Neuron (in vitro differentiated cells): Measurements from ENCODE around the gene CORO1C.

ENCODE experiments used
- H2AFZ ChIP-seq: one replicate; pipeline ENCODE4 v1.6.1; 2013; ENCODE audit warnings: low read depth, mild to moderate bottlenecking, inconsistent platforms, low read length, moderate library complexity
- H3K27me3 ChIP-seq: one replicate; pipeline ENCODE4 v1.6.1; 2013; ENCODE audit warnings: low read length; ENCODE audit not compliant: insufficient read depth
- H3K36me3 ChIP-seq: one replicate; pipeline ENCODE4 v1.6.1; 2013; ENCODE audit warnings: low read length; ENCODE audit not compliant: insufficient read depth
- H3K4me1 ChIP-seq: one replicate; pipeline ENCODE4 v1.6.1; 2013; ENCODE audit warnings: low read length; ENCODE audit not compliant: insufficient read depth
- H3K4me3 ChIP-seq: 2 replicates; pipeline ENCODE4 v1.5.1; 2013; ENCODE audit warnings: mild to moderate bottlenecking, low read length, moderate library complexity
- H3K9me3 ChIP-seq: one replicate; pipeline ENCODE4 v1.6.1; 2013; ENCODE audit warnings: low read length

CORO1C gene

DNA sequence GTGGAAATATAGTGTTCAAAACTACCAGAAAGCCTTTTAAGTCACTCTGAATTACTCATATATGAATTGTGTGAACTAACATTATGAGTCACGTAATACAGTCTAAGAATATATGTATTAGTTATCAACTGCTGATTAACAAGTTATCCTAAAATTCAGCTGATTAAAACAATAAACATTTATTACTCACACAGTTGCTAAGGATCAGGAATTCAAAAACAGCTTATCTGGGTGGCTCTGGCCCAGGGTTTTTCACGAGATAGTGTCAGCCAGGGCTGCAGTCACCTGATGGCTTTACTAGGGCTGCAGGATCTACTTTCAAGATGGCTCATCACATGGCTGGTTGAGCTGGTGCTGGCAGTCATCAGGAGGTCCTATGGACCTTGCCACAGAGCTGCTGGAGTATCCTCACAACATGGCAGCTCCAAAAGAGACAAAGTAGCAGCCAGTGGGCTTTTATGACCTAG lies 36.5 kb downstream of the CORO1C start:
- Histone ChIP-seq H2AFZ (no peak overlapping the region), H3K4me3 (no peak overlapping the region), H3K36me3 (peaks cover 27% of the 10 kb centered on the region), H3K9me3 (peaks cover 2% of the 10 kb centered on the region), H3K27me3 (no peaks in the 10 kb centered on the region), H3K4me1 (peaks cover 27% of the 10 kb centered on the region)

DNA sequence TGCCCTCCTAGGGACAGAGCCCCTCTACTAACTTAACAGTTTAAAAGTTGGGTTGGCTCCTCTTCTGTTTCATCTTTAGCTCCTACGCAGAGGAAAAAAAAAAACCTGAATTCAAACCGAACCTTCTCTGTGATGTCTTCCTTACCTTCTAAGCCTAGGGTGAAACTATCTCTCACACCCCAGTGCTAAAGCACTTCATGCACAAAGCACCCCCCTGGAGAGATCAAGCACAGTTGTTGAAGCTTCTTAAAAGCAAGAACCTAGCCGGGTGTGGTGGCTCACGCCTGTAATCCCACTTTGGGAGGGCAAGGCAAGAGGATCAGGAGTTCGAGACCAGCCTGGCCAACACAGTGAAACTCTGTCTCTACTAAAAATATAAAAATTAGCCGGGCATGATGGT lies 37.6 kb downstream of the CORO1C start:
- Histone ChIP-seq H3K36me3 (peaks cover 18% of the 10 kb centered on the region), H3K9me3 (peaks cover 2% of the 10 kb centered on the region), H3K4me3 (no peak overlapping the region), H2AFZ (no peak overlapping the region), H3K27me3 (no peaks in the 10 kb centered on the region), H3K4me1 (peaks cover 36% of the 10 kb centered on the region)

DNA sequence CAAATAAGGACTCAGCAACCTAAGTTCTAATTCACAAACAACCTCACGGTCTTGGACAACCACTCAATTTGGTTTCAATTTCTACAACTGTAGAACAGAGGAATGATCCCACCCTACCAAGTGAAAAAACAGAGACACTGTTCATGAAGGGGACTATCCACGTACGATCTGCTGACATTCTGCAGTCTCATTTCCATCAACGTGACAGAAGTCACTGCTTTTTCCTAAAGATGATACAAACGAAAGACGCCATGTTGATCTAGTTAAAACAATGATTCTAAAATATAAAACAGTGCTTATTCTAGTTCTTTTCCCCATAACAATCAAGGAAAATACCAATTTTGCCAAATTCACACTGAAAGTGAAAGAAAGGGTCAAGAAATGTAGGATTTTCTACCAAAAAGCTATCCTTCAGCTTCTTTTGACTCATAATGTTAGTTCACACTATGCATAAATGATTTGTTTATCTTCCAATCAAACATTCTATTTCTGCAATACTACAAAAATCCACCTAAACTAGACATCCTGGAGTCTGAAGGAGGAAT lies 38.1 kb downstream of the CORO1C start:
- Histone ChIP-seq H3K36me3 (peaks cover 15% of the 10 kb centered on the region), H3K4me1 (peaks cover 36% of the 10 kb centered on the region), H3K4me3 (no peak overlapping the region), H3K27me3 (no peaks in the 10 kb centered on the region), H2AFZ (no peak overlapping the region), H3K9me3 (peaks cover 2% of the 10 kb centered on the region)

DNA sequence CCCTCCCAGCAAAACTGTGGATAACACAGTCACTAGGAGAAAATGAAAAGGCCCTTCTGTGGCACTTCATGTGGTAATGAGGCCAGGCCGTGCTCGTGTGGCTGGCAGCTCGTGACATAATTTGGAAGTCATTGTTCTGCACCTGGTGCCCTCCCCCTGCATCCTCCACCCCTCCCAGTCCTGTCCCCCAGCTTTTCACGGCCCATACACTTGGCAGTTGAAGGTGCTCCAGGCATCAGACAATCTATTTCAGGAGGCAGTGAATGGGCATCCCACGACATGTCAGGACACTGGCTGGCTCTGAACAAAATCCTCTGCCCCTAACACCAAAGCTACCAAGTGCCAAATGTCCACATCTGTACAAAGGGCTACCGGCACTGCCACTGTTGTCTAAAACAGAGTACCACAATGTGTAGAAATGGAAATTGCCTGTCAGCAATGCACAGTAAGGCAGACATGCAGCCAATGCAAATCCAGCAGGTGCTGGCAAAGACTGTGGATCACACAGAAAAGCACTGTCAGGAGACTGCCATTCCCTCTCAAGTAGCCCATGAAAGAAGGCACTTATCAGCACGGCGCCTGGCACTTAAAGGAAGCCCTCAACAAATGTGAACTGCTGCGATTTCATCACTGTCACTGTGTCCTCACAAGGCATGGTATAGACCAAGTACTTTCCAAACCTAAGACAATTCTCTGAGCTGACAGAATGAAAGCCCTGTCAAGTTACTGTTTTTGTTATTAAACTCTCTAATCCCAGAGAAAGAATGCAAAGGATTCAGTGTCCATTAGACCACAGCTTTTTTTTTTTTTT lies 39.1 kb downstream of the CORO1C start:
- peaks cover 10% of the 10 kb centered on the region for H3K36me3 ChIP-seq
- no peaks in the 10 kb centered on the region for H3K27me3 ChIP-seq
- peaks cover 36% of the 10 kb centered on the region for H3K4me1 ChIP-seq
- H3K4me3 ChIP-seq = peak overlapping the region; percentile 22
- H2AFZ ChIP-seq = no peak overlapping the region
- H3K9me3 ChIP-seq = peaks cover 2% of the 10 kb centered on the region

DNA sequence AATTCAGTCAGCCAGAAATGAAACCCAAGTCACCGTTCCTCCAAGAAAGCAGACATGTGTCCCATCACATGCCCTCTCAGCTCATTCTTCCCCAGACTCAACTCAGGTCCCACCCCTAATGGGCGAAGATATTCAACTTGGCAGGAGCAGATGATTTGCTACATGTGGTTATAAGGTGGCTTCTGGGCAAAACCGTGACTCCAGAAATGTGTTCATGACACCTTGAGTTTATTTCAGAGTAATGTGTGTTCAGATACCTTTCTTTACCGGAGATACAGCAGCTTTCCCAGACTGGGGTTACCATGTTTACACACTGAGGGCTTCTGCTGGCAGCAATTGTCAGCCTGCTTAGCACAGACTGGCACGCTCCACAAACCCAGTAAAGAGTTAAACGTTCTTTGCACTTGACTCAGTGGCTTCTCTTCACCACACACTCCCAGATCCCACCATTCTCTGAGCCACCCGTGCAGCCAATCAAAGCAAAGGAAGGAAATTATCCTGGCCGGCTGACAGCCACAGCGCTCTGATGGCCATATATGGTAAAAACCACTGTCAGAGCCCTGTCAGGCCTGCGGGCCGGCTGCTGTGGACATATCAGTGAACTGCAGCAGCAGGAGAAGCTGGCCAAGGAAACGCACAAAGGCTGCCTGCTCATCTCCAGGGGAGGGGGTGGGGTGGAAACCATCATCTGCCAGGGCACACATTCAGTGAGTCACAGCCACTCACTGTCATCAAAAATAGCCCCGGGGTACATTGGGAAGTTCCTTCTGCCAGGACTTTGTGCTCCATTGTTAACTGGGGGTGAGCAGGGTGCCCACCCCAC lies 39.9 kb downstream of the CORO1C start:
- peak overlapping the region; percentile 24 for H3K4me3 ChIP-seq

DNA sequence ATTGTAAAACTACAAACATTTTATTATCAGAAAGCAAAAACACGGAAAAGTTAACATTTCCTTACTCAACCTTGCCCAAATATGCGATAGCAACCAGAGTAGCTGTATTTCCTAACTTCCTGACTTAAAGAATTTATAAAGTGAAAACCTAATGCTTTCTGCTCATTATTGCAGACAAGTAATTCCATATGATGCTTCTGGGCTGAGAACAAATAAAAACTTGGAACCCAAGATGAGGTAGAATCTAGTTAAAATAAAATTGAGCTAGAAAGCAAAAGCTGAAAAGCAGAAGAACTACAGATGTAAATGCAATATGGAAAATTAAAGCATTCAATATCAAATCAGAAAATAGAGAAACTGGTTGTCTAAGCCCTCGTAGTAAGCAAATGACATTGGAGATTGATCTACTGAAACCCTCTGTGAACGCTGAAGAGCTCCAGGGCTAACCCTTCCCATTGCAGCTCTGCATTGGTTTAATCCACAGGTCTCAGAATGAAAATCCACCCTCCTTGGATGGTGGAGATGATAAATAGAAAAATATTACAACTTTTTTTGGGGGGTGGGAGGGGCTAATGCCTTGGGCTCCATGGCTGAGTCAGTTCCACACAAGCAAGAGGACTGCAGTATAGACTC lies 40.7 kb downstream of the CORO1C start:
- H3K9me3 ChIP-seq = peaks cover 2% of the 10 kb centered on the region
- peaks cover 9% of the 10 kb centered on the region for H3K36me3 ChIP-seq
- peaks cover 48% of the 10 kb centered on the region for H3K4me1 ChIP-seq
- H2AFZ ChIP-seq = no peak overlapping the region
- H3K27me3 ChIP-seq = no peaks in the 10 kb centered on the region
- peak overlapping the region; percentile 24 for H3K4me3 ChIP-seq

More for the DNA sequence above, 39.9 kb downstream of the CORO1C start:
- no peaks in the 10 kb centered on the region for H3K27me3 ChIP-seq
- peaks cover 10% of the 10 kb centered on the region for H3K36me3 ChIP-seq
- peaks cover 41% of the 10 kb centered on the region for H3K4me1 ChIP-seq
- no peak overlapping the region for H2AFZ ChIP-seq
- H3K9me3 ChIP-seq = peaks cover 2% of the 10 kb centered on the region

DNA sequence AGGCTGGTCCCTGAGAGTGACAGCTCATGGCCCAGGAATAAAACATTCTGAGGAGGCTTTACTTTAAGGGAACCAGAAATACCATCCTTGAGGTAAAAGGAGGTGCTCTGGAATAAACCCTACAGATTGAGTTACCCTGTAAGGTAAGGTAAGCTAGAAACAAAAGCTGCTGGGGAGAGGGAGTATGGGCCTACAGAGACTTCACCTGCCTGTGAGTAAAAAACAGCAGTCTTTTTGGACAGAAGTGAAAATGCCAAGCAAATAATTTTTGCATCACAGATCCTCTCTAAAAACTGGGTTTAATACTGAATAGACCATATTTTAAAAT lies 41.2 kb downstream of the CORO1C start:
- no peak overlapping the region for H3K4me3 ChIP-seq
- peaks cover 4% of the 10 kb centered on the region for H3K36me3 ChIP-seq
- no peak overlapping the region for H2AFZ ChIP-seq
- no peaks in the 10 kb centered on the region for H3K27me3 ChIP-seq
- peaks cover 2% of the 10 kb centered on the region for H3K9me3 ChIP-seq
- peaks cover 53% of the 10 kb centered on the region for H3K4me1 ChIP-seq

DNA sequence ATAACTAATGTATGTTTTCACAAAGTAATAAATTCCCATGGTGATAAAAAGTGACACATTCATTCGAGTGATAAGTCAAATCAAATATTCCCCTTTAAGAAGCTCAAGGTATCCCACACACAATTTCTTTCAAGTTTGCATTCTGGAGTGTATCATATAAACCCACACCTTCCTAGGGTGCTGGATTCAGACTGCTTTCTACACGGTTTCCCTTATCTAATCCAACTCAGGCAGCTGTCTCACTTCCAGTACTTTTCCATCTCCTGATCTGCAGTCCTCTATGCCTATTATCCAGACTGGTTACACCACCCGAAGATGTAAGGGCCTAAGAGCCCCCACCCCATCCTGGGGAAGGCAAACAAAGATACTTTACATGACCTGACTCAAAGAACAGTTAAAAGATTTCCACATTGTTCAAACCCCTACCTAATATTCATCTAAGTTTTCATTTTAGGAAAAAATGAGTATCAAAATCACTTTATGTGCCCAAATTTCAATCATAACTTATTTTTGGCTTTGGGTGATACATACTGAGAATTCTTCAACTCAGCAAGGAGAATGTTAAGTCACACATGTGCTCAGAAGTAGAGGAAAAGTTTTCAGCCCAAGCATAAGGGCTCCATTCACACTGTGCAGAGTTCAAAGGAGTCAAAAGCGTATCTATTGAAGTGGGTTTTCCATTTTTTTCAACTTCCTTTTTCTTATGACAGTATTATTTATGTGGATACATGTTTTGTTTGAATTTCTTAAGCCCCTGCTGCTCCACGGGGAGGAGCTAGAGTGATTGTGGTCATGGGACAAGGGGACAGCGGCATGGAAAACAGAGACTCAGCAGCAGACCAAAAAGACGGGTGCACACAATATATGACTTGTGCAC lies 41.8 kb downstream of the CORO1C start:
- H2AFZ ChIP-seq = no peak overlapping the region
- H3K4me3 ChIP-seq = no peak overlapping the region
- H3K4me1 ChIP-seq = peaks cover 58% of the 10 kb centered on the region
- no peaks in the 10 kb centered on the region for H3K27me3 ChIP-seq
- H3K9me3 ChIP-seq = no peaks in the 10 kb centered on the region
- H3K36me3 ChIP-seq = no peaks in the 10 kb centered on the region

DNA sequence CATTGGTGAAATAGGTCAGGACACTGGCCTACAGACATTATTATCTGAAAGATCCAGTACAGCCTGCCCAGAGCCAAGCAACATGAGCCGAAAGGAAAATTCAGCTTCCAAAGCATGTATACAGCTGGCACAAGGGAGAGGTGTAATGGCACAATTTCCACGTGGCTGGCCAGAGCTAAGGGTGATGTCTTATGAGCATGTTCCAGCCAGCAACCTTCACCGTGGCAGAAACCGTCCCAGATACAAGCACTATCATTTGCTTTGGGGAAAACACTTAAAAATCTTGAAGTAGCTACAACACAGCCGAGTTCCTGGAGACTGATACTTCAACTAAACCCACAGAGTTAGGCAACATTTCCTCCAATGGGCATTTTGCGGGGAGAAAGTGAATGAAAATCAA lies 44.5 kb downstream of the CORO1C start:
- no peak overlapping the region for H3K4me3 ChIP-seq
- no peaks in the 10 kb centered on the region for H3K9me3 ChIP-seq
- H3K4me1 ChIP-seq = peaks cover 52% of the 10 kb centered on the region
- no peaks in the 10 kb centered on the region for H3K36me3 ChIP-seq
- no peaks in the 10 kb centered on the region for H3K27me3 ChIP-seq
- no peak overlapping the region for H2AFZ ChIP-seq

DNA sequence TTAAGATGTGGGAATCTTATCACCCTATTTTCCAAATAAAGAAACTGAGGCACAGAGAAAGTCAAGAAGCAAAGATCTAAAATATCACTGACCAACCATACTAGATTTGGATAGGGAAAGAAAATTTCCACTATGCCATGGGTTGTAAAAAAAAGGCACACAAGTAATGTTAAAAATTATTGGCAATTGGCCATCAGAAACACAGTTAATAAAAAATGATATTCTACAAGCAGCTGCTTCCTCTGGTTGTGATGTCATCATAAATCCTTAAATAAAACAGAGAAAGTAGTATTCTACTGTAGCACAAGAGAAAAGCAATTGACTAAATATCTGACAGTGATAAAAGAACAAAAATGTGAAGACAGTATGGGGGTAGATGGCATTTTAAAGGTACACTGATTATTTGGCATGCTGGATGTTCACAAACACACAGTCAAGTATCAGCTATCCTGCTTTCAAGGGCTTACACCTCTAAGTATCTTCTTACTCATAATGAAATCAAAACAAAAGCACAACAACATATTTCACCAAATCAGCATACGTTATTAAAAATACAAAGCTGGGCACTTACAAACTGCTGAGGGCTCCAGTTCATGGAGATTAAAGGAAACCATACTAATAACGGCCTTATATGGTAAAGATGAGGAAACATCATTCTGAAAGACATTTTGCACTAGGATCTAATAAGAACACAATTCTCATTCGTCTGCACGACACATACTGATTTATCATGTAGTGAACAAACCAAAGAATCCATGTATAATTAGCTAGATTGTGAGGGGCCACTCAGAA lies 45.7 kb downstream of the CORO1C start:
- Histone ChIP-seq H3K4me3 (no peak overlapping the region), H3K36me3 (no peaks in the 10 kb centered on the region), H3K27me3 (no peaks in the 10 kb centered on the region), H3K4me1 (peaks cover 43% of the 10 kb centered on the region), H3K9me3 (no peaks in the 10 kb centered on the region), H2AFZ (no peak overlapping the region)

DNA sequence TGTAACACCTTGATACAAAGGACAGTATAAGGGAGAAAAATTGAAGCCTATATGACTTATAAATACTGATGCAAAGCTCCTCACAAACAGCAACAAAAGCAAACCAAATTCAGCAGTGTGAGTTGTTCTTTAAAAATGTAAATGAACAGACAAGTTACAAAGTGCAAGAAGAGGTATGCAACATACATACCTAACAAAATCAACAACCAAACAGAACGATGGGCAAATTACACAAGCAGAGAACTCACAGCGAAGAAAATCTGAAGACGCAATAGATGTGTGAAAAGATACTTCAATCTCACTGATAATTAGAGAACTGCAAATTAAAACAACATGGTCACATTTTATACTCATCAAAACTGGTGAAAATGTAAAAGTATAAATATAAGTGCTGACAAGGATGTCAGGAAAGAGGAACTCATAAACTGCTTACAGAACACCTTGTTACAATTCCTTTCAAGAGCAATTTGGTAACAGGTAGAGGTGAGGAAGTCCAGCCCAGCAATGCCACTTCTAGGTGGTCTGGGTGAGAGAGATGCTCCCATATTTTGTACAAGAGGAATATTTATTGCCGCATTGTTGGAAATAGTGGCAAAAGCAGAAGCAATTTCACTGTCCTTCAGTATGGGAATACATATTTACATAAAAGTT lies 47.3 kb downstream of the CORO1C start:
- Histone ChIP-seq H3K9me3 (no peaks in the 10 kb centered on the region), H3K4me1 (peaks cover 27% of the 10 kb centered on the region), H3K27me3 (no peaks in the 10 kb centered on the region), H3K4me3 (no peak overlapping the region), H2AFZ (no peak overlapping the region), H3K36me3 (peaks cover 3% of the 10 kb centered on the region)
